Measurements from ENCODE around the gene C1orf35.

The C1orf35 gene

DNA sequence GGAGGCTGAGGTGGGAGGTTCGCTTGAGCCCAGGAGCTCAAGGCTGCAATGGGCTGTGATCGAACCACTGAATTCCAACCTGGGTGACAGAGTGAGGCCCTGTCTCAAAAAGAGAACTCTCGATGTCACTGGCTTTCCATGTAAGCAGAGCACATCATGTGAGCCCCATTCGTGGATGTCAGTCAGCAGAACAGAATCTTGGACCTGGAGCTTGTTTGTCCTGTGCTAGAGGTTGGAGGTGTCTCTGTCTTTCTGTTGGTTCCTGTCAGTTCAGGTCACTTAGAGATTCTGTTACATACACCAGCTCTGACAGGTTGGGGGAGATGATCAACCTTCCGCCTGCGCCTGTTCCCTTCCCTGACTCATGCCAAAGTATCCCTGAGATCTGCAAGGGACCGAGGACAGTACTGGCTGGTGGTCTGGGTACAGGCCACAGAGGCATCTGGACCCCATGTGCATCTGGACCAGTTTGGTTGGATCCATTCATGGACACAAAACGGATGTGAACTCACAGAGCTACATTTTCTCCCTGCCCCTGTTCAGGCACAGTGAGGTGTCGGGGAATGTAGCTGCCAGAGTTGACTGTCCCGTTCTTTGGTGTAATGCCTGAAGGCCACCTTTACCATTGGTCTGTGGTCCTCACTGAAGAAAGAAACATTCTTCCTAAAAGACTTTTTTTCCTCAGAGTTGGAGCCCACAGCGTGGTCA lies 10.6 kb downstream of the C1orf35 start:
- no peak for DNase-seq
- Histone ChIP-seq H3K36me3 (no peaks in the 10 kb centered on the region), H3K27me3 (ENCODE audit: insufficient read depth, low read depth, severe bottlenecking) (no peaks in the 10 kb centered on the region), H3K4me3 (ENCODE audit: low read depth, low read length) (no peak overlapping the region), H3K9me3 (ENCODE audit: severe bottlenecking) (no peaks in the 10 kb centered on the region), H3K27ac (no peak overlapping the region)
- TF ChIP-seq, protein P1, sequence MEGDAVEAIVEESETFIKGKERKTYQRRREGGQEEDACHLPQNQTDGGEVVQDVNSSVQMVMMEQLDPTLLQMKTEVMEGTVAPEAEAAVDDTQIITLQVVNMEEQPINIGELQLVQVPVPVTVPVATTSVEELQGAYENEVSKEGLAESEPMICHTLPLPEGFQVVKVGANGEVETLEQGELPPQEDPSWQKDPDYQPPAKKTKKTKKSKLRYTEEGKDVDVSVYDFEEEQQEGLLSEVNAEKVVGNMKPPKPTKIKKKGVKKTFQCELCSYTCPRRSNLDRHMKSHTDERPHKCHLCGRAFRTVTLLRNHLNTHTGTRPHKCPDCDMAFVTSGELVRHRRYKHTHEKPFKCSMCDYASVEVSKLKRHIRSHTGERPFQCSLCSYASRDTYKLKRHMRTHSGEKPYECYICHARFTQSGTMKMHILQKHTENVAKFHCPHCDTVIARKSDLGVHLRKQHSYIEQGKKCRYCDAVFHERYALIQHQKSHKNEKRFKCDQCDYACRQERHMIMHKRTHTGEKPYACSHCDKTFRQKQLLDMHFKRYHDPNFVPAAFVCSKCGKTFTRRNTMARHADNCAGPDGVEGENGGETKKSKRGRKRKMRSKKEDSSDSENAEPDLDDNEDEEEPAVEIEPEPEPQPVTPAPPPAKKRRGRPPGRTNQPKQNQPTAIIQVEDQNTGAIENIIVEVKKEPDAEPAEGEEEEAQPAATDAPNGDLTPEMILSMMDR (IDR thresholded peaks at IDR 0.05; ENCODE audit: low read depth, low read length), result no peak

DNA sequence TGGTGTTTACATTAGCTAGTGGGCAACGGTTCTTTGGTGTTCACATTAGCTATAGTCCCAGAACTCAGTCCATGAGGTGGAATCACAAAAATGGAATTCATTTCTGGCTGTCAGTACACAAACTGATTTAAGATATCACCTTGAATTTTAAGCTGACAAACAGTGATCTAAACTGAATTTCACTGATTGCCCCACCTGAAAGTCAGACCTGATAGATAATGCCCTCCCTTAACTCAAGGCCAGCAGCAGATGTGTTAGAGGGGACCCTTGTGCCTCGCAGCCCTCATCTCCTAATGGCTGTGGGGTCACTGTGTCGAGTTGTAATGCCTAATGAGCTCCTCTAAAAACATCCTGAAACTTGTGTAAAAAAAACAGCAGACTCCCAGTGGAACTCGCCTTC lies 12.0 kb downstream of the C1orf35 start:
- Histone ChIP-seq H3K27ac (no peak overlapping the region), H3K27me3 (ENCODE audit: insufficient read depth, low read depth, severe bottlenecking) (no peaks in the 10 kb centered on the region), H3K4me3 (ENCODE audit: low read depth, low read length) (no peak overlapping the region), H3K36me3 (no peaks in the 10 kb centered on the region), H3K9me3 (ENCODE audit: severe bottlenecking) (no peaks in the 10 kb centered on the region)
- TF ChIP-seq, protein P1 (IDR thresholded peaks at IDR 0.05; ENCODE audit: low read depth, low read length), result no peak
- no peak for DNase-seq

DNA sequence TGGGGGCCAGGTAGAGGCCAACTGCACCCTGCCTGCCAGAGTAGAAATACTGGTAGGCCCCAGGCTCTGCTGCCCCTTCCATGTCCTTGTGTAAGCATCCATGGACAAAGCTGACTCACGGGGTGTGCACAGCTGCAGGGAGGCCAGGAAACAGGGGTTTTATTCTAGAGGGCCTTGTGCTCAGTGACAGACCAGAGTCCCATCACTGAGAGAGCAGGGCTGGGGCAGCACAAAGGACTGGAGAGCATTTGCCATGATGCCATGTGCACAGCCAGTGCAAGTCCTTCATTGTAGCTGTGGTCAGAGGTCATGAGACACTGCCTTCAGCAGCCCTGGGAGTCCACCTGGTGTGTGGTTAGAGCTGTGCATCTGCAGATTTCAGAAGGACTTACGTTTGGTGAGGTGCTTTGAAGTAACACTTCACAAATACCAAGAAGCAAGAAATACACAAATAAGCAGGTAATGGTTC lies 12.5 kb downstream of the C1orf35 start:
- no peaks in the 10 kb centered on the region for H3K27me3 ChIP-seq (ENCODE audit: insufficient read depth, low read depth, severe bottlenecking)
- H3K36me3 ChIP-seq, result no peaks in the 10 kb centered on the region
- no peak overlapping the region for H3K27ac ChIP-seq
- TF ChIP-seq, protein P1 (IDR thresholded peaks at IDR 0.05; ENCODE audit: low read depth, low read length), result no peak
- no peak overlapping the region for H3K4me3 ChIP-seq (ENCODE audit: low read depth, low read length)
- no peaks in the 10 kb centered on the region for H3K9me3 ChIP-seq (ENCODE audit: severe bottlenecking)
- DNase-seq, result no peak

DNA sequence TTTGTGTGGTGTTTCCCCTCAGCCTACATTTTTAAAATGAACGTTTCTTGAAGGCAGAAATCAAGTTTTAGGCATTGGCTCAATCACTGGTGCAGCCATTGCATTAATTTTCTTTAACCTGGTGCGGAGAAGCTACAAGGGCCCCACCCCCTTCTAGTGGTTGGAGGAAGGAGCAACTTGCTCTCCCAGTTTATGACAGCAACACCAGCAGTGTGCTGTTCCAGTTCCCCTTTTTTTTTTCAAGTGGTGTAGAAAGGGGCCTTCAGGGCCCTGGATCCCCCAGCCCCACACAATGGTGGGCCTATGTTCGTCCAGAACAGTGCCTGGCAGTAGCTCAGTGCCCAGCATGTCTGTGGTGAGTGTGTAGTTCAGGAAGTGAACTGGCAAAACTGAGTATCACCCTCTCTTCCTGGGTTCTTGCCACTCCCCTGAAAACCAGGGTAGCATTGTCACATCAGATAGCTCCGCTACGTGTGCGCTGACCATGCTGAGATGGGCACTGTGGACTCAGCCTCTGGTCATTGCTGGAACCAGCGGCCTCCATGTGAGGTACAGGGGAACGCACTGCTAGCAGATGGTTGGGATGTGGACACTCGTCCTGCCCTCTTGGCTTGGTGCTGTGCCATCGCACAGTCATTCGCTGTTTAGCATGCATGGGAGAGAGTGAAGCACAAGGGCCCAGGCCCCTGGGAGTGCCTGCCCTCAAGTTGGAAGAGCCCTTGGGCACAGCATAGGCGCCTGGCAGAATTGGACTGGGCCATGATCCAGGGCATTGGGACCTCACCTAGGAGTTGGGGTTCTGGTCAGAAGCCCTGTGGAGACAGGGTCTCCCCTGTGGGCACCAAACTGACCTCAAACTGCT lies 13.4 kb downstream of the C1orf35 start:
- Histone ChIP-seq H3K27ac (no peak overlapping the region), H3K27me3 (ENCODE audit: insufficient read depth, low read depth, severe bottlenecking) (no peaks in the 10 kb centered on the region), H3K4me3 (ENCODE audit: low read depth, low read length) (no peak overlapping the region), H3K9me3 (ENCODE audit: severe bottlenecking) (no peaks in the 10 kb centered on the region), H3K36me3 (no peaks in the 10 kb centered on the region; the same call in 1 of the 2 replicates)
- TF ChIP-seq, protein P1 (IDR thresholded peaks at IDR 0.05; ENCODE audit: low read depth, low read length), result no peak
- DNase-seq, result no peak

DNA sequence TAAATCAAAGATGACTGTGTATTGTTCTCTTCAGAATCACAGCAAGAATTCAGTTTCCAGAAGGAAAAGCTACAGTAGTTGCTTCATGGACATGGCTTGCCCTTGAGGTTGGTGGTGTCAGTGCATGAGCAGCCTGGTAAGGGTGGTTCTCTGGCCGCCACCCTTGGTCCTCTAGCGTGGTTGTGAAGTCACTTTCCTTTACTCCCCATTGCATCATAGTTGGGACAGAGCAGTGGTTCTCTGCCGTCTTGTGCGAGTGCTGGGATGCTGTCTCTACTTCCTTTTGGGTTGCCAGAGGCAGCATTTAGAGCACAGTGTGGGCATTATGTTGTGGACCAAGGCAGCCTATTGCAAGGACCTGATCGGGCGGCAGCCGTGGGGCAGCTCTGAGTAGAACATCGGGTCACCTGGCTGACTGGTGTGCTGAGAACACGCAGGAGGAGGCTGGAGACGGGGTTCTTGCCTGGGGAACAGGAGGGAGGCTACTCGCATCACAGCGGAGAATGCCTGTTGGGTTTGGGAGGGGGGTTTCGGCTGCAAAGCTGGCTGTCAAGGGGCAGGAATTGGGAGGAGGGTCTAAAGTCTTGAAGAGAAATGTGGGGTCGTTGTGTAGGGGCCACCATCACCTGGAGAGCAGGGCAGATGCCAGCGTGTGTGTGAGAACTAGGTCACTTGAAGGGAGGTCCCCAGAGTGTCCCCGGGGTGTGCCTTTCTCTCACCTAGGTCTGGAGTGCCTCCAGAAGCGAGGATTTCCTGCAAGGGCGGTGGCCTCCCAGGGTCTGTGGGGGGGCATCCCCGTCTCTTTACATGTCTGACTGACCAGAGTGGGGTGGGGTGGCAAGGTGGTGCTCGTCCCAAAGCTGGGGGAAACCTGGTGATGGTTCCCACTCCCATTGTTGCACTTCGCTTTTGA lies 14.3 kb downstream of the C1orf35 start:
- no peaks in the 10 kb centered on the region for H3K9me3 ChIP-seq (ENCODE audit: severe bottlenecking)
- no peaks in the 10 kb centered on the region; the same call in 1 of the 2 replicates for H3K36me3 ChIP-seq
- H3K27me3 ChIP-seq (ENCODE audit: insufficient read depth, low read depth, severe bottlenecking), result no peaks in the 10 kb centered on the region
- H3K4me3 ChIP-seq (ENCODE audit: low read depth, low read length), result no peak overlapping the region
- DNase-seq, result no peak
- no peak overlapping the region for H3K27ac ChIP-seq
- TF ChIP-seq, protein P1 (IDR thresholded peaks at IDR 0.05; ENCODE audit: low read depth, low read length), result no peak

Data from WERI-Rb-1 (cell line).